DND-41 (cell line): Measurements from ENCODE around the gene HIVEP2.

ENCODE experiments used
- ATAC-seq: fragments of 200-7000 bp; cut with Tn5 transposase; 3 replicates; pipeline ENCODE4 v1.9.1; 2021; ENCODE audit warnings: low read depth; ENCODE audit not compliant: insufficient read depth
- DNase-seq: peaks from one replicate; pipeline ENCODE4 v3.0.0-alpha.2; 2020
- H2AFZ ChIP-seq: 2 replicates; pipeline ENCODE4 v1.6.0; 2012; ENCODE audit warnings: low read depth, low read length
- H3K27ac ChIP-seq: 2 replicates; pipeline ENCODE4 v1.5.1; 2012; ENCODE audit warnings: low read length, inconsistent platforms
- H3K27me3 ChIP-seq: fragments of 200-600 bp; sonication (generic); 2 replicates; pipeline ENCODE4 v1.6.0; 2012; ENCODE audit warnings: low read length, mild to moderate bottlenecking, inconsistent platforms; ENCODE audit not compliant: insufficient read depth, poor library complexity
- H3K36me3 ChIP-seq: 2 replicates; pipeline ENCODE4 v1.5.1; 2012; ENCODE audit warnings: low read length, inconsistent platforms; ENCODE audit not compliant: insufficient read depth
- H3K4me1 ChIP-seq: 2 replicates; pipeline ENCODE4 v1.5.1; 2012; ENCODE audit warnings: mild to moderate bottlenecking, low read length; ENCODE audit not compliant: insufficient read depth
- H3K4me2 ChIP-seq: 2 replicates; pipeline ENCODE4 v1.6.0; 2012; ENCODE audit warnings: mild to moderate bottlenecking, moderate library complexity, low read length, inconsistent platforms; ENCODE audit not compliant: insufficient read depth
- H3K4me3 ChIP-seq, 2 experiments: fragments of 200-600 bp in 1 of 2; shearing (Covaris generic) in 1 of 2; 2 replicates each; pipeline ENCODE4 v1.5.1; 2012 to 2016; ENCODE audit warnings: inconsistent platforms in 2 of 2, low read length in 2 of 2, mild to moderate bottlenecking in 2 of 2, low read depth in 1 of 2, moderate library complexity in 1 of 2
- H3K79me2 ChIP-seq: 2 replicates; pipeline ENCODE4 v1.6.0; 2012; ENCODE audit warnings: low read length, inconsistent platforms; ENCODE audit not compliant: insufficient read depth
- H3K9ac ChIP-seq: 2 replicates; pipeline ENCODE4 v1.6.0; 2012; ENCODE audit warnings: low read depth, mild to moderate bottlenecking, inconsistent platforms, low read length, moderate library complexity
- H3K9me3 ChIP-seq: 2 replicates; pipeline ENCODE4 v1.5.1; 2012; ENCODE audit warnings: low read length, moderate library complexity, mild to moderate bottlenecking, inconsistent platforms; ENCODE audit not compliant: insufficient read depth, severe bottlenecking
- H4K20me1 ChIP-seq: 2 replicates; pipeline ENCODE4 v1.6.0; 2012; ENCODE audit warnings: low read length; ENCODE audit not compliant: insufficient read depth
- CTCF ChIP-seq: IDR thresholded peaks from 2 replicates; pipeline ENCODE4 v1.5.1; 2012; ENCODE audit warnings: borderline replicate concordance, low read length, moderate library complexity, mild to moderate bottlenecking; ENCODE audit not compliant: poor library complexity, severe bottlenecking; ENCODE audit errors: extremely low read depth
- EZH2 ChIP-seq: IDR thresholded peaks from 3 replicates; pipeline ENCODE4 v1.6.1; 2012; ENCODE audit warnings: borderline replicate concordance, low read depth, mild to moderate bottlenecking, moderate library complexity, low read length, inconsistent platforms; ENCODE audit not compliant: severe bottlenecking

The HIVEP2 gene

DNA sequence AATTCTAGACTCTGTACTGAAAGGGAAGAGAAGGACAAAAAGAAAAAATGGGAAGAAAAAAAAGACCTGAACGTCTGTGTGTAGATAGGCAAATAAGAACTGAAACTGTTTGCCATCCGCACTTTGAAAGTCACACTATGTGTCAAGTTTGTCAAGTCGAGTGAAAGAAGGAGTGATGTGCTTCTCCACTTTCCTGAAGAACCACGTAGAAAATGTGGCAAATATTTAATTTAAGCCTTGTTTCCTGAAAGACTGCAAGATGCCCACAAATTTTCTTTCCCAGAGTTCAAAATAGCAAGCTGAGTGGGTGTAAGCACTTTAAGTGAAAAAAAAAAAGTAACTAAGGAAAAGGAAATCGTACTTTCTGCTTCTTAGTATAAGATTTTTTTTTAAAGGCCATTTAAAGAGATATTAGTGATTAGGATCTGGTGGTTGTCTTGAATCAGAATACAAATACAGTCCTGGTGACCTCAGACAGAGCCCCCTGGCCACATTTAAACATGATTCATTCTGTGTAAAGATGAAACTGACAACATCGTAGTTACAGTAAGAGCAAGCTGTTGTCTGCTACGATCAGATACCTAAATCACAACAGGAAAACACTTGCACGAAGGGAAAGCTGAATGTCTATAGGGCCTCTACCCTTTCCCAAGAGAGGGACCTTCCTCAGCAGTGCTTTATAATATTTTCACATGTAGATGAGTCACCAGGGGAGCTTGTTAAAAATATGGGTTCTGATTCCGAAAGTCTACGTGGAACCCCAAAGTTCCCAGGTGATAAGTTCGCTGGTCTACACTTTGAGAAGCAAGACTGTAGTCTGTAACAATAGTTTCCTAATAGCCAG is 102.3 kb downstream of the HIVEP2 start:
- ATAC-seq = peak; percentile 59
- Histone ChIP-seq H3K9ac (peak overlapping the region; percentile 36), H3K4me2 (peak overlapping the region; percentile 66), H3K79me2 (no peaks in the 10 kb centered on the region), H3K4me3 (peak overlapping the region in 1 of 2 experiments; percentile 42; a peak in 2 of 4 replicates), H3K9me3 (no peaks in the 10 kb centered on the region), H3K36me3 (no peaks in the 10 kb centered on the region), H3K4me1 (peaks cover 49% of the 10 kb centered on the region), H3K27ac (peak overlapping the region; percentile 71), H2AFZ (peak overlapping the region; percentile 55; the same call in 1 of the 2 replicates), H4K20me1 (no peaks in the 10 kb centered on the region), H3K27me3 (no peaks in the 10 kb centered on the region)
- TF ChIP-seq EZH2 (no peak), CTCF (no peak)
- DNase-seq = peak; percentile 32

GRCh38 chr6:142841915-142842314 is 103.1 kb downstream of the HIVEP2 start:
- no peaks in the 10 kb centered on the region for H4K20me1 ChIP-seq
- TF ChIP-seq EZH2 = no peak
- TF ChIP-seq CTCF = no peak
- H3K4me3 ChIP-seq = no peak overlapping the region
- no peaks in the 10 kb centered on the region for H3K27me3 ChIP-seq
- peak overlapping the region; percentile 36 for H3K9ac ChIP-seq
- peak overlapping the region; percentile 71; the same call in 1 of the 2 replicates for H3K27ac ChIP-seq
- no peaks in the 10 kb centered on the region for H3K9me3 ChIP-seq
- H3K36me3 ChIP-seq = no peaks in the 10 kb centered on the region
- peak overlapping the region; percentile 55; the same call in 1 of the 2 replicates for H2AFZ ChIP-seq
- peak overlapping the region; percentile 66 for H3K4me2 ChIP-seq
- ATAC-seq (no peak), DNase-seq (no peak)
- H3K4me1 ChIP-seq = peaks cover 49% of the 10 kb centered on the region
- H3K79me2 ChIP-seq = no peaks in the 10 kb centered on the region

- no peak overlapping the region for H2AFZ ChIP-seq
- no peak overlapping the region for H3K27ac ChIP-seq
- H3K36me3 ChIP-seq = no peaks in the 10 kb centered on the region
- H3K4me3 ChIP-seq = no peak overlapping the region
- ATAC-seq (no peak), DNase-seq (no peak)
- no peaks in the 10 kb centered on the region for H3K27me3 ChIP-seq
- no peak overlapping the region for H3K9ac ChIP-seq
- peaks cover 31% of the 10 kb centered on the region for H3K4me1 ChIP-seq
- H3K4me2 ChIP-seq = no peak overlapping the region
- H3K79me2 ChIP-seq = no peaks in the 10 kb centered on the region
- H4K20me1 ChIP-seq = no peaks in the 10 kb centered on the region
- H3K9me3 ChIP-seq = no peaks in the 10 kb centered on the region
- TF ChIP-seq EZH2 (no peak), CTCF (no peak)
Measured at GRCh38 chr6:142839686-142840040, 105.3 kb downstream of the HIVEP2 start.
